ENCODE data around the gene NXF1. TPM values are rescaled to one million over a fixed set of nuclear protein-coding genes. Genes with fewer than 3 reads are reported as not detected.

The NXF1 gene
- total and polyA plus RNA-seq, 2 of the 13 experiments (the other 11 are each of a cell fraction or from before 2014, with no cell fraction given) = 30.4 to 30.9 TPM

DNA sequence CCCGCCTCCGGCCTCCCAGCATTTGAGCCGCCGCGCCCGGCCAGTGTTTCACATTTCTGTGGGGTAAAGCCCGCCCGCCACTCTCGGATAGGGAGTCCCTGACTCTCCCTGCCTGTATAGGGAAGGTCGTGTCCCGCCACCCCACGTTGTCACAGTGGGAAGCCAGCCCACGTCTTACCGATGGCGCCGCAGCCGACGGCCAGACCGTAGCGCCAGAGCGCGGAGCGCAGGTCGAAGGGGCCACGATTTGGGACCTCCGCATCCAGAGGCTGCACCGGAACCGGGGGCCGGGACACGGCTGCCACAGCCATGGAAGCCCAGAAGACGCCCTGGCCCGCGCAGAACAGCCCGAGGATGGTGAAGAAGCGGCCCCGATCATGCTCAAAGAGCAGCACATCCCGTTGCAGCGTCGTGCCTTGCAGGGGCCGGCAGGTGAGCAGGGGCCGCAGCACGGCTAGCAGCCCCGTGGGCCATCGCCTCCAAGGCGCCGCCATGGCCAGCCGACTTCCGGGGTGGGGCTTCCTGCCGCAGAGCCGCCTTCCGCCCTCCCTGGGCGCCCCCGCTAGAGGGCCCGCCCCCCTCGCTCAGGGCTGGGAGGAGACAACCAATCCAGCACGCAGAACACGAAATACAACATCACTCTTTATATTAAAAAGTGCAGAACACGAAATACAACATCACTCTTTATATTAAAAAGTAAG, 13.6 kb downstream of the NXF1 start, which contains the start of gene TMEM223 (continued):
- TF ChIP-seq, protein P1, sequence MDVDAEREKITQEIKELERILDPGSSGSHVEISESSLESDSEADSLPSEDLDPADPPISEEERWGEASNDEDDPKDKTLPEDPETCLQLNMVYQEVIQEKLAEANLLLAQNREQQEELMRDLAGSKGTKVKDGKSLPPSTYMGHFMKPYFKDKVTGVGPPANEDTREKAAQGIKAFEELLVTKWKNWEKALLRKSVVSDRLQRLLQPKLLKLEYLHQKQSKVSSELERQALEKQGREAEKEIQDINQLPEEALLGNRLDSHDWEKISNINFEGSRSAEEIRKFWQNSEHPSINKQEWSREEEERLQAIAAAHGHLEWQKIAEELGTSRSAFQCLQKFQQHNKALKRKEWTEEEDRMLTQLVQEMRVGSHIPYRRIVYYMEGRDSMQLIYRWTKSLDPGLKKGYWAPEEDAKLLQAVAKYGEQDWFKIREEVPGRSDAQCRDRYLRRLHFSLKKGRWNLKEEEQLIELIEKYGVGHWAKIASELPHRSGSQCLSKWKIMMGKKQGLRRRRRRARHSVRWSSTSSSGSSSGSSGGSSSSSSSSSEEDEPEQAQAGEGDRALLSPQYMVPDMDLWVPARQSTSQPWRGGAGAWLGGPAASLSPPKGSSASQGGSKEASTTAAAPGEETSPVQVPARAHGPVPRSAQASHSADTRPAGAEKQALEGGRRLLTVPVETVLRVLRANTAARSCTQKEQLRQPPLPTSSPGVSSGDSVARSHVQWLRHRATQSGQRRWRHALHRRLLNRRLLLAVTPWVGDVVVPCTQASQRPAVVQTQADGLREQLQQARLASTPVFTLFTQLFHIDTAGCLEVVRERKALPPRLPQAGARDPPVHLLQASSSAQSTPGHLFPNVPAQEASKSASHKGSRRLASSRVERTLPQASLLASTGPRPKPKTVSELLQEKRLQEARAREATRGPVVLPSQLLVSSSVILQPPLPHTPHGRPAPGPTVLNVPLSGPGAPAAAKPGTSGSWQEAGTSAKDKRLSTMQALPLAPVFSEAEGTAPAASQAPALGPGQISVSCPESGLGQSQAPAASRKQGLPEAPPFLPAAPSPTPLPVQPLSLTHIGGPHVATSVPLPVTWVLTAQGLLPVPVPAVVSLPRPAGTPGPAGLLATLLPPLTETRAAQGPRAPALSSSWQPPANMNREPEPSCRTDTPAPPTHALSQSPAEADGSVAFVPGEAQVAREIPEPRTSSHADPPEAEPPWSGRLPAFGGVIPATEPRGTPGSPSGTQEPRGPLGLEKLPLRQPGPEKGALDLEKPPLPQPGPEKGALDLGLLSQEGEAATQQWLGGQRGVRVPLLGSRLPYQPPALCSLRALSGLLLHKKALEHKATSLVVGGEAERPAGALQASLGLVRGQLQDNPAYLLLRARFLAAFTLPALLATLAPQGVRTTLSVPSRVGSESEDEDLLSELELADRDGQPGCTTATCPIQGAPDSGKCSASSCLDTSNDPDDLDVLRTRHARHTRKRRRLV (CRISPR knock-in tag; IDR thresholded peaks at IDR 0.05) = no peak
- TF ChIP-seq, protein P2, sequence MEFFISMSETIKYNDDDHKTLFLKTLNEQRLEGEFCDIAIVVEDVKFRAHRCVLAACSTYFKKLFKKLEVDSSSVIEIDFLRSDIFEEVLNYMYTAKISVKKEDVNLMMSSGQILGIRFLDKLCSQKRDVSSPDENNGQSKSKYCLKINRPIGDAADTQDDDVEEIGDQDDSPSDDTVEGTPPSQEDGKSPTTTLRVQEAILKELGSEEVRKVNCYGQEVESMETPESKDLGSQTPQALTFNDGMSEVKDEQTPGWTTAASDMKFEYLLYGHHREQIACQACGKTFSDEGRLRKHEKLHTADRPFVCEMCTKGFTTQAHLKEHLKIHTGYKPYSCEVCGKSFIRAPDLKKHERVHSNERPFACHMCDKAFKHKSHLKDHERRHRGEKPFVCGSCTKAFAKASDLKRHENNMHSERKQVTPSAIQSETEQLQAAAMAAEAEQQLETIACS (CRISPR knock-in tag; IDR thresholded peaks at IDR 0.05) = no peak
- TF ChIP-seq ZNF260 (CRISPR knock-in tag; IDR thresholded peaks at IDR 0.05; ENCODE audit: borderline replicate concordance, low read depth) = no peak
- TF ChIP-seq, protein P3, sequence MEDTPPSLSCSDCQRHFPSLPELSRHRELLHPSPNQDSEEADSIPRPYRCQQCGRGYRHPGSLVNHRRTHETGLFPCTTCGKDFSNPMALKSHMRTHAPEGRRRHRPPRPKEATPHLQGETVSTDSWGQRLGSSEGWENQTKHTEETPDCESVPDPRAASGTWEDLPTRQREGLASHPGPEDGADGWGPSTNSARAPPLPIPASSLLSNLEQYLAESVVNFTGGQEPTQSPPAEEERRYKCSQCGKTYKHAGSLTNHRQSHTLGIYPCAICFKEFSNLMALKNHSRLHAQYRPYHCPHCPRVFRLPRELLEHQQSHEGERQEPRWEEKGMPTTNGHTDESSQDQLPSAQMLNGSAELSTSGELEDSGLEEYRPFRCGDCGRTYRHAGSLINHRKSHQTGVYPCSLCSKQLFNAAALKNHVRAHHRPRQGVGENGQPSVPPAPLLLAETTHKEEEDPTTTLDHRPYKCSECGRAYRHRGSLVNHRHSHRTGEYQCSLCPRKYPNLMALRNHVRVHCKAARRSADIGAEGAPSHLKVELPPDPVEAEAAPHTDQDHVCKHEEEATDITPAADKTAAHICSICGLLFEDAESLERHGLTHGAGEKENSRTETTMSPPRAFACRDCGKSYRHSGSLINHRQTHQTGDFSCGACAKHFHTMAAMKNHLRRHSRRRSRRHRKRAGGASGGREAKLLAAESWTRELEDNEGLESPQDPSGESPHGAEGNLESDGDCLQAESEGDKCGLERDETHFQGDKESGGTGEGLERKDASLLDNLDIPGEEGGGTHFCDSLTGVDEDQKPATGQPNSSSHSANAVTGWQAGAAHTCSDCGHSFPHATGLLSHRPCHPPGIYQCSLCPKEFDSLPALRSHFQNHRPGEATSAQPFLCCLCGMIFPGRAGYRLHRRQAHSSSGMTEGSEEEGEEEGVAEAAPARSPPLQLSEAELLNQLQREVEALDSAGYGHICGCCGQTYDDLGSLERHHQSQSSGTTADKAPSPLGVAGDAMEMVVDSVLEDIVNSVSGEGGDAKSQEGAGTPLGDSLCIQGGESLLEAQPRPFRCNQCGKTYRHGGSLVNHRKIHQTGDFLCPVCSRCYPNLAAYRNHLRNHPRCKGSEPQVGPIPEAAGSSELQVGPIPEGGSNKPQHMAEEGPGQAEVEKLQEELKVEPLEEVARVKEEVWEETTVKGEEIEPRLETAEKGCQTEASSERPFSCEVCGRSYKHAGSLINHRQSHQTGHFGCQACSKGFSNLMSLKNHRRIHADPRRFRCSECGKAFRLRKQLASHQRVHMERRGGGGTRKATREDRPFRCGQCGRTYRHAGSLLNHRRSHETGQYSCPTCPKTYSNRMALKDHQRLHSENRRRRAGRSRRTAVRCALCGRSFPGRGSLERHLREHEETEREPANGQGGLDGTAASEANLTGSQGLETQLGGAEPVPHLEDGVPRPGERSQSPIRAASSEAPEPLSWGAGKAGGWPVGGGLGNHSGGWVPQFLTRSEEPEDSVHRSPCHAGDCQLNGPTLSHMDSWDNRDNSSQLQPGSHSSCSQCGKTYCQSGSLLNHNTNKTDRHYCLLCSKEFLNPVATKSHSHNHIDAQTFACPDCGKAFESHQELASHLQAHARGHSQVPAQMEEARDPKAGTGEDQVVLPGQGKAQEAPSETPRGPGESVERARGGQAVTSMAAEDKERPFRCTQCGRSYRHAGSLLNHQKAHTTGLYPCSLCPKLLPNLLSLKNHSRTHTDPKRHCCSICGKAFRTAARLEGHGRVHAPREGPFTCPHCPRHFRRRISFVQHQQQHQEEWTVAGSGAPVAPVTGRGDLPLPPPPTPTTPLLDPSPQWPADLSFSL (CRISPR knock-in tag; IDR thresholded peaks at IDR 0.05) = no peak
- TF ChIP-seq, protein P4, sequence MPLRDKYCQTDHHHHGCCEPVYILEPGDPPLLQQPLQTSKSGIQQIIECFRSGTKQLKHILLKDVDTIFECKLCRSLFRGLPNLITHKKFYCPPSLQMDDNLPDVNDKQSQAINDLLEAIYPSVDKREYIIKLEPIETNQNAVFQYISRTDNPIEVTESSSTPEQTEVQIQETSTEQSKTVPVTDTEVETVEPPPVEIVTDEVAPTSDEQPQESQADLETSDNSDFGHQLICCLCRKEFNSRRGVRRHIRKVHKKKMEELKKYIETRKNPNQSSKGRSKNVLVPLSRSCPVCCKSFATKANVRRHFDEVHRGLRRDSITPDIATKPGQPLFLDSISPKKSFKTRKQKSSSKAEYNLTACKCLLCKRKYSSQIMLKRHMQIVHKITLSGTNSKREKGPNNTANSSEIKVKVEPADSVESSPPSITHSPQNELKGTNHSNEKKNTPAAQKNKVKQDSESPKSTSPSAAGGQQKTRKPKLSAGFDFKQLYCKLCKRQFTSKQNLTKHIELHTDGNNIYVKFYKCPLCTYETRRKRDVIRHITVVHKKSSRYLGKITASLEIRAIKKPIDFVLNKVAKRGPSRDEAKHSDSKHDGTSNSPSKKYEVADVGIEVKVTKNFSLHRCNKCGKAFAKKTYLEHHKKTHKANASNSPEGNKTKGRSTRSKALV (CRISPR knock-in tag; IDR thresholded peaks at IDR 0.05) = no peak
- TF ChIP-seq SP2 (CRISPR knock-in tag; IDR thresholded peaks at IDR 0.05) = peak; percentile 76
- no peak for TF ChIP-seq ZNF235 (CRISPR knock-in tag; IDR thresholded peaks at IDR 0.05; ENCODE audit: borderline replicate concordance)
- TF ChIP-seq ZBTB44 (CRISPR knock-in tag; IDR thresholded peaks at IDR 0.05) = no peak
- TF ChIP-seq, protein P5, sequence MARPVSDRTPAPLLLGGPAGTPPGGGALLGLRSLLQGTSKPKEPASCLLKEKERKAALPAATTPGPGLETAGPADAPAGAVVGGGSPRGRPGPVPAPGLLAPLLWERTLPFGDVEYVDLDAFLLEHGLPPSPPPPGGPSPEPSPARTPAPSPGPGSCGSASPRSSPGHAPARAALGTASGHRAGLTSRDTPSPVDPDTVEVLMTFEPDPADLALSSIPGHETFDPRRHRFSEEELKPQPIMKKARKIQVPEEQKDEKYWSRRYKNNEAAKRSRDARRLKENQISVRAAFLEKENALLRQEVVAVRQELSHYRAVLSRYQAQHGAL (CRISPR knock-in tag; IDR thresholded peaks at IDR 0.05; ENCODE audit: not compliant biosample characterization) = no peak
- TF ChIP-seq CHD2 (IDR thresholded peaks at IDR 0.05; ENCODE audit: low read depth, low read length) = no peak
